HCT116 (cell line): ENCODE data around the gene PLEKHG3.

Experiments used
- CEBPB ChIP-seq: IDR thresholded peaks from 2 replicates; pipeline ENCODE4 v1.6.1; 2012; ENCODE audit warnings: low read depth
- CTCF ChIP-seq, 3 experiments: fragments of 200-600 bp in 1 of 3; sonication (generic) in 1 of 3; IDR thresholded peaks in 2 of 3; conservative IDR thresholded peaks in 1 of 3; 2 replicates each; pipeline ENCODE4 v1.5.1; 2012 to 2017; ENCODE audit warnings: low read depth in 2 of 3, low read length in 2 of 3, antibody characterized with exemption in 1 of 3, borderline replicate concordance in 1 of 3, control low read depth in 1 of 3, mild to moderate bottlenecking in 1 of 3, mixed read lengths in 1 of 3, mixed run types in 1 of 3, moderate library complexity in 1 of 3; ENCODE audit not compliant: insufficient read depth in 1 of 3
- EZH2 ChIP-seq: fragments of 200-600 bp; sonication (generic); IDR thresholded peaks from 2 replicates; pipeline ENCODE4 v1.6.1; 2017; ENCODE audit warnings: antibody characterized with exemption, mixed run types
- EZH2phosphoT487 ChIP-seq: fragments of 200-600 bp; IDR thresholded peaks from 2 replicates; pipeline ENCODE4 v1.6.1; 2018; ENCODE audit warnings: antibody characterized with exemption, borderline replicate concordance
- MAX ChIP-seq: IDR thresholded peaks from 2 replicates; pipeline ENCODE4 v1.6.1; 2012
- POLR2A ChIP-seq: IDR thresholded peaks from 2 replicates; pipeline ENCODE4 v1.7.0; 2011; ENCODE audit warnings: borderline replicate concordance; ENCODE audit not compliant: insufficient read depth, insufficient read length; ENCODE audit errors: extremely low read depth
- SIN3A ChIP-seq: IDR thresholded peaks from 2 replicates; pipeline ENCODE4 v1.6.1; 2012; ENCODE audit warnings: low read depth
- TCF7L2 ChIP-seq: IDR thresholded peaks from 2 replicates; pipeline ENCODE4 v1.7.0; 2011; ENCODE audit warnings: borderline replicate concordance, inconsistent platforms; ENCODE audit not compliant: insufficient read depth, insufficient read length; ENCODE audit errors: extremely low read depth

DNA sequence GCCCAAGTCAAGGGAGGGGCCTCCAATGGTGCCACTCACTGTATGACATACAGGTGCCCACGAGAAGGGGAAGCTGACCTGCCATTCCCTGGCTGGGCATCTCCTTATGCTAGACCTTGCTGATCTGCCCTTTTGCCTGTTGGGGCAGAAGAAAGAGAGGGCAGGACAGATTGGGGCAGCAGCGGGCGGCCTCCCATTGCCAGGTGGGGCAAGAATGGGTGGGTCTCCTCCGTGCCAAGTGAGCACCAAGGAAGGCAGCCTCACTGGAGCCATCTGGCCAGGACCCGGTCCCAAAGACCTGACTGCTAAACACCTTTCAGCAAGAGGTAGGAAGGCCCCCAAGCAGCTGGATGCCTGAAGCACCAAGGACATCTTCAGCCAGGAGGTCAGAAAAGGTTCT is 50.5 kb downstream of the PLEKHG3 start:
- TF ChIP-seq CTCF (IDR thresholded peaks at IDR 0.05 in 2 of 3, conservative IDR thresholded peaks at IDR 0.05 in 1 of 3; ENCODE audit: borderline replicate concordance in 1 of 3, insufficient read depth in 1 of 3, low read depth in 2 of 3, low read length in 2 of 3), result no peak
- TF ChIP-seq CEBPB, result no peak
- no peak for TF ChIP-seq POLR2A
- no peak for TF ChIP-seq EZH2
- no peak for TF ChIP-seq MAX
- no peak for TF ChIP-seq TCF7L2
- TF ChIP-seq EZH2phosphoT487, result no peak
- TF ChIP-seq SIN3A, result no peak
